Kidney capillary endothelial cell (primary cell): ENCODE measurements around the gene BOLA1.
A peak's percentile ranks its signal among the peaks of the same experiment; 100 is the strongest.
"Not testable (repeated sequence)": the region's sequence is repeated elsewhere in the genome, so short reads cannot be mapped to it uniquely, and the experiment has no call there.

Source experiments
- DNase-seq: peaks from one replicate; pipeline ENCODE4 v3.0.0-alpha.2; 2018; ENCODE audit warnings: low spot score

BOLA1 gene, protein sequence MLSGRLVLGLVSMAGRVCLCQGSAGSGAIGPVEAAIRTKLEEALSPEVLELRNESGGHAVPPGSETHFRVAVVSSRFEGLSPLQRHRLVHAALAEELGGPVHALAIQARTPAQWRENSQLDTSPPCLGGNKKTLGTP

DNA sequence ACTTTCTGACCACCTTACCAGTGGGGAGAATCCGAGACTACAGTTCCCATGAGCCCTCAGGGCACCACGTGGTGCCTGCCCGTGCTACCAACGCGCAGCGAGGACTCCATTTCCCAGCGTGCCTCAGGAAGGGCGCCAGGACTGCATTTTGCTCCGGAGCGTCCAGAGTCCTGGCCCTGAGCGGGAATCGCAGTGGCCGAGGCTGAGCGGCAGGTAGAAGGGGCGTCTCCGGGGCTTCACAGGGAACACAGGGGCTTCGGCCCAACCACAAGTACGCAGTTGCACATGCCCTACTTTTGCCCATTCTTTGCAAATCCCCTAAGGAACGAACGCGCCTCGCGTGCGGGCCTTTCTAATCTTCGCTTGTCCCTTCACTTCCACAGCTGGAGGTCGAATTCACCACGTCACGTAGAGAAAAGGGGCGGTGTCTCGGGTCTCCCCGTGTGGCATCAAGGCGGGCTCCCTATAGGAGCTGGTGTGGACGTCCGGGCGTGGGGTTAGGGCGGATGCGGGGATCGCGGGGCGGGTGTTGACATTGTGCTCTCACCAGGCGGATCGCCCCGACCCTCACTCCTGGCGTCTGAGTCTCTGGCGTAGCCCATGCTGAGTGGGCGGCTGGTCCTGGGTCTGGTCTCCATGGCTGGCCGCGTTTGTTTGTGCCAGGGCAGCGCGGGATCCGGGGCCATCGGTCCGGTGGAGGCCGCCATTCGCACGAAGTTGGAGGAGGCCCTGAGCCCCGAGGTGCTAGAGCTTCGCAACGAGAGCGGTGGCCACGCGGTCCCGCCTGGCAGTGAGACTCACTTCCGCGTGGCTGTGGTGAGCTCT, at the start of gene BOLA1:
BOLA1 (plus strand) TSS at position 109 of the 825 bp plus-strand sequence; CDS start at position 601, 492 bp downstream.
- DNase-seq: peak; percentile 74

- DNase-seq: peak; percentile 24
Measured at GRCh38 chr1:149849947-149850360, 49.4 kb upstream of the BOLA1 start.

DNA sequence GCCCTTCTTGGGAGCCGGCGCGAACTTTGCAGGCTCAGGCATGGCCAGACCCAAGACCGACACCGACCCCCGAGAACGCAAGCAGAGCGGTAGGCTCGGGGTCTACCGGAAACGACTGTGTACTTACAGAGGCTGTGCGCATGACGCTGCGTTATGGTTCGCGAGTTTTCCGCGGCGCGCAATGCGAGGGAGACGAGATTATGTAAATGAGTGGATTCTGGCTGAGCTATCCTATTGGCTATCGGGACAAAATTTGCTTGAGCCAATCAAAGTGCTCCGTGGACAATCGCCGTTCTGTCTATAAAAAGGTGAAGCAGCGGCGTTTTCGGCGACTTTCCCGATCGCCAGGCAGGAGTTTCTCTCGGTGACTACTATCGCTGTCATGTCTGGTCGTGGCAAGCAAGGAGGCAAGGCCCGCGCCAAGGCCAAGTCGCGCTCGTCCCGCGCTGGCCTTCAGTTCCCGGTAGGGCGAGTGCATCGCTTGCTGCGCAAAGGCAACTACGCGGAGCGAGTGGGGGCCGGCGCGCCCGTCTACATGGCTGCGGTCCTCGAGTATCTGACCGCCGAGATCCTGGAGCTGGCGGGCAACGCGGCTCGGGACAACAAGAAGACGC, 48.5 kb upstream of the BOLA1 start:
- not testable (repeated sequence) for DNase-seq

- not testable (repeated sequence) for DNase-seq
Measured at GRCh38 chr1:149851585-149852213, 47.7 kb upstream of the BOLA1 start.

GRCh38 chr1:149852263-149852662, 47.1 kb upstream of the BOLA1 start:
- not testable (repeated sequence) for DNase-seq

DNA sequence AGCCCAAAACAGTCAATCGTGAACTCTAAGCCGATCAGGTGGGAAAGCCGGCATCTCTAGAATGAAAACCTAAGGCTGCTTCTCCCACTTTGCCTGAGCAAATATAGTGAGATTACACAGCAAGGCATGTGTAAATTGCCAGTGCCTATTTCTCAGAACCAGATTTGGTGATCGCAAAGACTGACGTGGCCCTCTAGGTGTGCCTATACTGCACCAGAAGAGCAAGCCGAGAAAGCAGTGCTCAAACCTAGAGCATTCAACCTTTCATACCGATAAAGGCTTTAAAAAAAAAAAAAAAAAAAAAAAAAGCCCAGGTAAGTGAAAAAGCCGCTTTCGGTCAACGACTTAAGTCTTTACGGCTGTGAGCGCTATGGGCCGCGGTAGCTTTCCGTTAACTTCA, 39.1 kb upstream of the BOLA1 start:
- DNase-seq: not testable (repeated sequence)

- DNase-seq: not testable (repeated sequence)
Measured at GRCh38 chr1:149860684-149861496, 38.5 kb upstream of the BOLA1 start.

DNA sequence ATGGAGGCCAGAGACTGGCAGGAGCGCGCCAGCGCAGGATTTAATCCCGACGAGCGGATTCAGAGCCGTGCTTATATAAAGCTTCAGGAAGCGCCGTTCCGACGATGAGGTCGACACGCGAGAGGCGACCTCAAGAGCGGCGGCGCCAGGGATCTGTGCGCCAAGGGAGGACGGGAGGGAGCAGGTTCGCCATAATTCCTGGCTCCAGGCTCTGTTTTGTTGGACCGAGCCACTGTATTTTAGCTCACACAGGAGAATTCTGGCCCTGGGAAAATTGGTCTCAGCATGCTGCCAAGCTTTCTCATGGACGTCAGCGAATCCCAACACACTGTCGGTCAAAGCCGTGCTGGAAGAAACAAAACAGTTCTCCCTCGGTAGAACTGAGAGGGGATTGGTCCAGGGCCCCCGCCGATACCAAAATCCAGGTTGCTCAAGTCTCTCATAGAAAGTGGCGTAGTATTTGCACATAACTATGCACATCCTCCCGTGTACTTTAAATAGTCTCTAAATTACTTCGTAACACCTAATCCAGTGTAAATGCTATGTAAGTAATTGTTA, 37.8 kb upstream of the BOLA1 start:
- DNase-seq: not testable (repeated sequence)

- DNase-seq: not testable (repeated sequence)
Measured at GRCh38 chr1:149866887-149867286, 32.5 kb upstream of the BOLA1 start.

GRCh38 chr1:149873060-149873459, 26.3 kb upstream of the BOLA1 start:
- DNase-seq: not testable (repeated sequence)

DNA sequence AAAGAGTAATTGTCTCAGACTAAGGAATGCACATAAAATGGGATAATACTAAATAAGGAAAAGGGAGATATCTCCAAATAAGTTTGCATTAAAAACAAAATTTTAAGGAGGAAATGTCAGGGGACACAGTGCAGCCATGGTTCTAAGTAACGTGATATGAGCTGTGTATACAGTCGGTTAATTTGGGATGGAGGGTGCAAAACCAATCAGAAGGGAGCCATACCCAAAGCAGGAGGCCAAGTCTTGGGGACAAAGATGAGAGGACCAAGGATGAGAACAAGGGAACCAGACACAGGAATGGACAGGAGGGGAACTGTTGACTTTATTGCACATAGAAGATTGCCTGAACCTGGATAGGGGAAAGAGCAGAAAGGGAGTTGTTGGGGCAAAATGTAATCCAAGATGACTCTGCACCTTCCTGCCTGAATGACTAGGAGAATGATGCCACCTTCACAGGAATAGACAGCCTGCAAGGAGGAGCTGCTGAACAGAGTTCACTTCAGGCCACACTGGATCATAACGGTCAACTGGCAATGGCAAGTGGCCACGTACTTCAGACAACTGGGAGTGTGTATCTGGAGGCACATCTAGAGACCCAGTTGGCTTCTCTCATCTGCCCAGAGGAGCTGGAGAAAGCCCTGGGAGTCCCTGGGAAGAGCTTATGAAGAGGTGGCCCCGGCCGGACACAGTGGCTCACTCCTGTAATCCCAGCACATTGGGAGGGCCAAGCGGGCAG, 22.0 kb upstream of the BOLA1 start:
- no peak for DNase-seq

DNA sequence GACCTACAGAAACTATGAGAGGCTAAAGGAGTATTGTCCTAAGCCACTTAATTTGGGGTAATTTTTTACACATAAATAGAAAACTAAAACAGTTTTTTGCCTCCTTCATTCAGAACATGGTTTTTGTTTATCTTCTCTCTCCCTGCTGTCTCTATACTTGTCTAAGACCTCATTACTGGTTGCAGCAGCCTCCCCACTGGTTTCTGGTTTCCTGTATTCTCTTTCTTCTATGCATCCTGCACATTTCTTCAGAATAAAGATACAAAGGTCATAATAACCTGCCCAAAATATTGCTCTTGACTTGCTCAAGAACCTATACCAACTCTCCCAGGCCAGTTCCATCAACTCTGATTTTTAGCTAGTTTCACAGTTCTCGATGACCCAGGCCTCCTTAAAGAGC, 19.8 kb upstream of the BOLA1 start:
- DNase-seq: no peak

- no peak for DNase-seq
Measured at GRCh38 chr1:149881876-149882275, 17.5 kb upstream of the BOLA1 start.

- DNase-seq: no peak
Measured at GRCh38 chr1:149883598-149884247, 15.6 kb upstream of the BOLA1 start.

DNA sequence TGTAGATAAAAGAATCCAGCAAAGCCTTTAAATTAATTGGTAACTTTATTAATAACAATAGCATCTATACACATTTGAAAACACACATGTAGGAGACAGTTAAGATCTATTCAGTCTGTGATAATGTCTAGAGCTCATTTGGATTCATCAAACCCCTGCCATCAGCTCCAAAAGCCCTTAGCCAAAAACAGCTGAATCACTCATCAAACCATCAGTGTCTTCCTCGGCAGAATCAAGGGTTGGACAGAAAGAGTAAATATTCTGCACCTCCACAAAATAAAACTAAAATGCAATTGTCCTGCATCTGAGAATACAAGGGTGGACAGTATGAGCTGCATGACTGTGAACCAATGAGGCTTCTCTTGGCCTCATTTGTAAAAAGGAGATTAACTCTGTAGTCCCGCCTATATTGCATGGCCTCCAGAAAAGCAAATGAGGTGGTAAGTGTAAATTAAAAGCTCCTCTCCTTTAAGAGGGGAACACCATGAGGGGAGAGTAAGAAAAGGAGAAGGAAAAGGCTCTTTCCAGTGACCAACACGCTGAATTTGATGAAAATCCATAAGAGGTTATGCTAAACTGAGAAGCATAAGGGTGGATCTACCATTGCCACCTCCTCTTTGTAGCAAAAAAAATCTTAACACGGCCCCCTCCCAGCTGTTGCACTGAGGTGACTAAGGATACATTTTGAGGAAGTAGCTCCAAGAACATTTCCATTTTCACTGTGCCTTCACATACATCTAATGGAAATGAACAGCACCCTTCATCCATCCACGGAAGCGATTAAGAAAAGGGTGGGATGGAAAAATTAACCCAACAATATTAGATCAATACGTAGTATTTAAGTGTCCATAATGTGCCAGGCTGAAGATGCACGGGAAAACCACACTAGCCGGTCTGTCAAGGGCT, 14.7 kb upstream of the BOLA1 start:
- peak; percentile 12 for DNase-seq

DNA sequence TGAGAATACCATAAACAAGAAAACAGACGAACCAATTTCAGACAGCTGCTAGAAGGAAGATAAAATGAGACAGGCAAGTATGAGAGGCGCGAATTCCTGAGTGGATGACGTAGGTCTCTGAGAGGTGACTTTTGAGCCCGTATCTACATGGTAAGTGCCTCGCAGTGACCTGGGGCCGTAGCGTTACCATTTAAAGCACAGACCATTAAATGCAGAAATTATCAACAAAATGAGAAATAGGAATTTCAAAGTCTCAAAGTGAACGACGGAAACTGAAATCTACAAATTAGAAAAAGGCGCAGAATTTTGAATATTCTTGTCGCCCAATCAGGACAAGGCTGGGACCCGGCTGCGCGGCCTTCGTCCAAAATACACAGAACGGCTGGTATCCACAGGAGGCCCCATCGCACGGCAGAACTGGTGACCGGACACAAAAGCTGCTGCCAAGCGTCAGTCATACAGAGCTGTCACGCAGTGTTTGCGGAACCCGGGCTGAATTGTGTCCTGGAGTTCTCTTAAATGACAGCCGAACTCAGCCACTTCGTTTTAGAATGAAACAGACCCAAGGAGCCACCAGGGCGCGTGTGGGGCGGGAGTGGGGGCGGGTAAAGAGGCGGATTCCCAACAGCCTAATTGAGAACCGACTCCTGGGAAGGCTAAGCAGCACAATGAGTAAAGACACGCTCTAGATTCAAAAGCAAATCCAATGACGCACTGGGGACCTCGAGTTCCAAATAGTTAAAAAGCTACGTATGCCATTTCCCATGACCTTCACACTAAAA, 13.8 kb upstream of the BOLA1 start:
- DNase-seq: peak; percentile 59

- not testable (repeated sequence) for DNase-seq
Measured at GRCh38 chr1:149886121-149886395, 13.3 kb upstream of the BOLA1 start.

GRCh38 chr1:149886396-149887195, 12.8 kb upstream of the BOLA1 start:
- peak; percentile 96 for DNase-seq
